ENCODE results near the gene ISLR2.

- TF ChIP-seq CTCF (IDR thresholded peaks at IDR 0.05) (no peak), EP300 (IDR thresholded peaks at IDR 0.05; ENCODE audit: low read depth) (no peak)
Measured at GRCh38 chr15:74146277-74146800, 16.0 kb downstream of the ISLR2 start.

Data from transverse colon (tissue), 3 donors.